AG04449 (cell line): ENCODE measurements around the gene UBL4B.

Source experiments
- CTCF ChIA-PET: fragments of 350-600 bp; formaldehyde crosslinking; extraction: SDS; loops from one replicate; lab custom pipeline; 2021; ENCODE audit warnings: antibody characterized with exemption; lab: Yijun Ruan, JAX
- POLR2A ChIA-PET: fragments of 400-600, 350-600 bp; formaldehyde crosslinking; extraction: SDS; loops from one replicate; lab custom pipeline; 2020; ENCODE audit warnings: antibody characterized with exemption, inconsistent platforms; lab: Yijun Ruan, JAX
- DNase-seq: peaks from one replicate; pipeline ENCODE4 v3.0.0-alpha.2; 2010; ENCODE audit warnings: low read depth, low spot score
- H3K4me3 ChIP-seq: 2 replicates; pipeline ENCODE4 v1.5.1; 2011; ENCODE audit warnings: low read depth, mild to moderate bottlenecking, control low read depth, low read length
- TF ChIP-seq, protein P1 (sequence below): IDR thresholded peaks from one replicate; pipeline ENCODE4 v1.5.1; 2011; ENCODE audit warnings: mild to moderate bottlenecking, moderate library complexity, low read length, control low read depth, inconsistent platforms; ENCODE audit not compliant: insufficient read depth; ENCODE audit errors: missing control alignments

UBL4B gene

DNA sequence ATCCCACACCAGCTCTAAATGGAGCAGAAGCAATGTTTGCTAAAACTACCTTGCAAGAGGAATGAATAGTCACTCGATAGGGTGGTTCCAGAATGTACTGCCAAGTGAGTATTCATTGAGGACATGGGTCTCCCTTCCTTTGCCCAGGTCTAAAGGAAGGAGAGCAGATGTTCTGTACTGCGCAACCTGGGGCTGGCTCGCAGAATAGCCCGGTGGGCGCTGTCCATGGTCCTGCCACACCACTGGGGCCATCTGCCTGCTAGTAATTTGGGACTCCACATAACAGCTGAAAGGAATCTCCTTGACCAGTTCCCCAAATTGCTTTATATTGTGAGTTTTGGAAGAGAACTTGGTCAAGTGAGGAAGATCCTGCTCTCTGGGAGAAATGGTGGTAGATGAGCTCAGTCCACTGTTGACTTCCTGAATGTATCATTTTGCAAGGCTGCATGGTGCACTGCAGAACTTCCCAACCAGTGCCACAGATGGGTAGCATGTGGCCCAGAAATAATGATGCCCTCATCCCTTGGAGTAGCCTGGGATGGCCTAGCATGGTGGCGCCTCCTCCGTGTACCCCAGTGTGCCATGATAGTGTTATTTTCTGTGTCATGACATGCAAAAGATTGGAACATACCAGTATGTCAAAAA, 43.8 kb downstream of the UBL4B start:
- no peak for DNase-seq
- CTCF ChIA-PET, result interaction anchor here (0.8 to 1.3 kb wide), 5 partner anchors 39 to 157 kb away, joined by 3 to 4 read pairs (median 3); no protein-coding TSS in a partner anchor
- H3K4me3 ChIP-seq, result no peak overlapping the region
- POLR2A ChIA-PET, result no interaction called here
- TF ChIP-seq, protein P1, sequence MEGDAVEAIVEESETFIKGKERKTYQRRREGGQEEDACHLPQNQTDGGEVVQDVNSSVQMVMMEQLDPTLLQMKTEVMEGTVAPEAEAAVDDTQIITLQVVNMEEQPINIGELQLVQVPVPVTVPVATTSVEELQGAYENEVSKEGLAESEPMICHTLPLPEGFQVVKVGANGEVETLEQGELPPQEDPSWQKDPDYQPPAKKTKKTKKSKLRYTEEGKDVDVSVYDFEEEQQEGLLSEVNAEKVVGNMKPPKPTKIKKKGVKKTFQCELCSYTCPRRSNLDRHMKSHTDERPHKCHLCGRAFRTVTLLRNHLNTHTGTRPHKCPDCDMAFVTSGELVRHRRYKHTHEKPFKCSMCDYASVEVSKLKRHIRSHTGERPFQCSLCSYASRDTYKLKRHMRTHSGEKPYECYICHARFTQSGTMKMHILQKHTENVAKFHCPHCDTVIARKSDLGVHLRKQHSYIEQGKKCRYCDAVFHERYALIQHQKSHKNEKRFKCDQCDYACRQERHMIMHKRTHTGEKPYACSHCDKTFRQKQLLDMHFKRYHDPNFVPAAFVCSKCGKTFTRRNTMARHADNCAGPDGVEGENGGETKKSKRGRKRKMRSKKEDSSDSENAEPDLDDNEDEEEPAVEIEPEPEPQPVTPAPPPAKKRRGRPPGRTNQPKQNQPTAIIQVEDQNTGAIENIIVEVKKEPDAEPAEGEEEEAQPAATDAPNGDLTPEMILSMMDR, result no peak

DNA sequence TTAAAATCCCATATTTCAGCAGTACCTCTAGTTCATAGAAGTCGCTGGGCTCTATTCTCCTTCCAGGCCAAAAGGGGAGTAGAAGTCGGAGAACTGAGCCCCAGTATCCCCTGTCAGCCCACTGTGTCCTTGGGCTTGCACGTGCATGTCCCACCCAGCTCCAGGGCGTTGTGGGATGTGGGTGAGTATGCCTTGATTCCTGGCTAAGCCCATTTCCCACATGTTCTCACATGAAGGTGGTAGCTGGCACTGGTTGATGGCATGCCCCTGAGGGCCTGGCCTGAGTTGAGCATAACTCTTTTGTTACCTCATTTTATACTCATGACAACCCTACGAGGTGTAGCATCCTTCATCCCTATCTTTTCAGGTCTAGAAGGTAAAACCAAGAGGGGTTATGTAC, 46.0 kb downstream of the UBL4B start:
- POLR2A ChIA-PET, result no interaction called here
- CTCF ChIA-PET, result interaction anchor here (1.0 kb wide), 1 partner anchor 303 kb away, joined by 3 read pairs; no protein-coding TSS in a partner anchor
- TF ChIP-seq, protein P1, result no peak
- H3K4me3 ChIP-seq, result no peak overlapping the region
- no peak for DNase-seq

DNA sequence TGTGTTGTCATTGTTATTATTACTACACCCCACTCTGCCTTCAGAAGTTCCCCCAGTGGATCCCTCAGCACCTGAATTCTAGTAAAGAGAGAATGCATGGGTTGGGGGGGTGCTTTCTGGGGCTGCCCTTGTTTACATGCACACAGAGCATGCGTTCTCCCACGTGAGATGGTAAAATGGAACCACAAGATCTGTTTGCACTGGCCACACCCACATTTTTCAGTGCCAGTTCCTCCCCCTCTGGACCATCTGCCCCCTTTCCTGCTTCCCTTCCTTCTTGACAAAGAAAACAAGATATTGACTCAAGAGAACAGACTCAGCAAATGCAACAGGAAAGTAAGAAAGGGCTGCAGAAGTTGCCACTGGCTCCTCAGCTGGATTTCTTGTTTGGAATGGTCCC, 46.9 kb downstream of the UBL4B start:
- ChIA-PET POLR2A (no interaction called here), CTCF (interaction anchor here (0.8 to 1.0 kb wide), 2 partner anchors 9 to 302 kb away, joined by 3 read pairs; no protein-coding TSS in a partner anchor)
- no peak for DNase-seq
- TF ChIP-seq, protein P1, result no peak
- H3K4me3 ChIP-seq, result no peak overlapping the region

DNA sequence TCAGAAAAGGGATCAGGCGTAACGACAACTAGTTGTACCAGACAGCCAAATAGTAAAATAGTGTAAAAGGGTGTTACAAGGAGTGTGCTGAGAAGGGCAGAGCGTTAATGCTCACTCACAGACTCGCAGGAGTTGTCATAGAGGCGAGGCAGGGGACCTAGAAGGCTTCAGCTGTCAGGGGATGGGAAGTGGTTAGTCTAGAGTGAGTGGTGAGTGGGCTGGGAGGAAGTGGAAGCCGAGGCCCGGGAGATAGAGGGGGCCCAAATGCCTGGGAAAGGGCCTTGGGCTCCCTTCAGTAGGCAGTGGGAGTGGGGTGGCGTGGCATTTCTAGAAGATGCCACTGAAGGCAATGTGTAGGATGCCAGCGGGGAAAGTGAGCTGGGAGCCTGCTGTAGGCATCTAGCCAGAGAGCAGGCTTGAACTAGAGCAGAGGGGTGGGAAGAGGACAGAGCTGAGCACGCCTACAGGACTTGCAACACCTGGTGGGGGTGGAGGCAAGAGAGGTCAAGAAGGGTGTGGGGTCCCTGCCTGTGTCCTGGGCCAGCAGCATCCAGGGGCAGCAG, 48.4 kb downstream of the UBL4B start:
- CTCF ChIA-PET, result interaction anchor here (1.0 kb wide), 1 partner anchor 10 kb away, joined by 3 read pairs; the partner anchor contains the start of gene SLC6A17
- H3K4me3 ChIP-seq, result no peak overlapping the region
- no peak for DNase-seq
- TF ChIP-seq, protein P1, result no peak
- POLR2A ChIA-PET, result no interaction called here

DNA sequence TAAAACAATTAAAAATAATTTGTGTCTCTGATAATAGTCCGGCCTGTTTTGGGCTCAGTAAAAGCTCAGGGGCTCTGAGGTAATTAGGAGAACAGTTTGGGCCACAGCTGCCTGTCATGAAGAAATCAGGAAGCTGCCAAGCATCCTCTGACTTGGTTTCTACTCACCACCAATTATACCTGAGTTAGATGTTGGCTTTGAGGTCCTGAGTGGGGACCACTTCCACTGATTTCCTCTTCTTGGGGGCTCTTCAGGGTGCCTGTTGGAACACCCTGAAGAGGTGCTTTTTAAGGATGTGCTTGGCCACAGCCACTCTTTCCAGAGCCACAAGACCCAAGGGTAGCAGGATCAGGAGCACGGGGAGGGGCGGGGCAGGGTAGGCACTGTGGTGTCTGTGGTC, 48.9 kb downstream of the UBL4B start:
- DNase-seq, result no peak
- ChIA-PET POLR2A (no interaction called here), CTCF (interaction anchor here (1.0 kb wide), 1 partner anchor 11 kb away, joined by 3 read pairs; the partner anchor contains the start of gene SLC6A17)
- TF ChIP-seq, protein P1, result no peak
- H3K4me3 ChIP-seq, result no peak overlapping the region

DNA sequence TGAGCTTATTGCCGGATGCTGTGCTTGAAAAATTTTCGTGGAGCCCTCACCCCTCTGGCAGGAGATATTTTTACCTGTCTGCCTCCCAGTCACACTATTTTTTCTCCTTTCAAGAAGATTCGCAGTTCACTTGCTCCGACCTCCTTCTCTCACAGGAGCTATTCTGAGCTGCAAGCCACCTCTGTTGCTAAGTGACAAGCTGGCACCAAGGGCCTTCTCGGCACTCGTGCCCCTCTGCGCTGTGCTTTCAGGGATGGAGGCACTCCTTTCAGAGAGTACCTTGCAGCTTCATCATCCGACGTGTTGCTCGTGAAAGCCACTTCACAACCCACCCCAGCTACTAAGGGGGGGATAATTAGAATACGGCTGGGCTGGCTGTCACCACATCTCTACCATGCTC, 49.6 kb downstream of the UBL4B start:
- POLR2A ChIA-PET, result no interaction called here
- TF ChIP-seq, protein P1, result no peak
- CTCF ChIA-PET, result interaction anchor here (0.7 to 1.0 kb wide), 2 partner anchors 10 to 12 kb away, joined by 3 read pairs; partner anchors contain the start of gene SLC6A17
- no peak overlapping the region for H3K4me3 ChIP-seq
- no peak for DNase-seq
